Breast epithelium (tissue), 4 donors: ENCODE data around the gene AKR1C2. TPM values are rescaled to one million over a fixed set of nuclear protein-coding genes. Genes with fewer than 3 reads are reported as not detected.
"Not testable (repeated sequence)": the region's sequence is repeated elsewhere in the genome, so short reads cannot be mapped to it uniquely, and the experiment has no call there.

Source experiments
- DNase-seq, 2 donors: peaks; one replicate each; pipeline ENCODE4 v3.0.0-alpha.2; 2019; ENCODE audit warnings: low spot score in 2 of 2
- H3K27ac ChIP-seq, 2 donors: fragments of 200-600 bp; sonication (generic) in 1 of 2; one replicate each; pipeline ENCODE4 v1.5.1; 2016 to 2019; ENCODE audit warnings: mild to moderate bottlenecking in 1 of 2
- H3K27me3 ChIP-seq, 2 donors: fragments of 200-600 bp; sonication (generic) in 1 of 2; one replicate each; pipeline versions ENCODE4 v1.5.1 to v1.6.0; 2017 to 2019; ENCODE audit warnings: control low read depth in 1 of 2, mild to moderate bottlenecking in 1 of 2
- H3K36me3 ChIP-seq: fragments of 200-600 bp; one replicate; pipeline ENCODE4 v1.5.1; 2019
- H3K4me1 ChIP-seq, 2 donors: fragments of 200-600 bp; sonication (generic); one replicate each; pipeline ENCODE4 v1.5.1; 2016 to 2019; ENCODE audit warnings: control low read depth in 1 of 2
- H3K4me3 ChIP-seq, 3 donors: fragments of 200-600 bp; sonication (generic); 1 replicate in 2 of 3; 2 replicates in 1 of 3; pipeline ENCODE4 v1.5.1; 2016 to 2019; ENCODE audit warnings: mild to moderate bottlenecking in 3 of 3, moderate library complexity in 2 of 3
- H3K9me3 ChIP-seq, 2 donors: fragments of 200-600 bp; sonication (generic) in 1 of 2; one replicate each; pipeline ENCODE4 v1.5.1; 2016 to 2019; ENCODE audit warnings: control low read depth in 1 of 2
- POLR2A ChIP-seq: fragments of 450-650 bp; IDR thresholded peaks from one replicate; pipeline ENCODE4 v1.6.1; 2016; ENCODE audit warnings: antibody characterized with exemption, mild to moderate bottlenecking, moderate library complexity
- POLR2AphosphoS5 ChIP-seq, 3 donors: sonication (generic); formaldehyde crosslinking; IDR thresholded peaks; one replicate each; pipeline ENCODE4 v1.6.1; 2017; ENCODE audit warnings: antibody characterized with exemption in 3 of 3
- intact Hi-C: fragments of 100-400 bp; cut with DNase I; formaldehyde crosslinking; loops from one replicate; pipeline ENCODE4 v1.15.1; 2023; ENCODE audit warnings: low total_unique reads
- total RNA-seq, 3 donors: library from RNA; depleted of rRNA; stranded (reverse); fragments of >200 nt; gene quantifications; one replicate each; pipeline ENCODE4 v1.1.0, GENCODE V29; 2016
- TF ChIP-seq, protein P1 (sequence below), 3 donors: fragments of 450-650 bp; IDR thresholded peaks; one replicate each; pipeline ENCODE4 v1.5.1; 2016 to 2017; ENCODE audit warnings: antibody characterized with exemption in 3 of 3, mild to moderate bottlenecking in 3 of 3, moderate library complexity in 3 of 3

AKR1C2 gene
- total RNA-seq: 100 to 1,000 TPM in 1 of 3 donors, 10 to 100 TPM in 2; 25.9 to 259 (median 25.9) TPM

DNA sequence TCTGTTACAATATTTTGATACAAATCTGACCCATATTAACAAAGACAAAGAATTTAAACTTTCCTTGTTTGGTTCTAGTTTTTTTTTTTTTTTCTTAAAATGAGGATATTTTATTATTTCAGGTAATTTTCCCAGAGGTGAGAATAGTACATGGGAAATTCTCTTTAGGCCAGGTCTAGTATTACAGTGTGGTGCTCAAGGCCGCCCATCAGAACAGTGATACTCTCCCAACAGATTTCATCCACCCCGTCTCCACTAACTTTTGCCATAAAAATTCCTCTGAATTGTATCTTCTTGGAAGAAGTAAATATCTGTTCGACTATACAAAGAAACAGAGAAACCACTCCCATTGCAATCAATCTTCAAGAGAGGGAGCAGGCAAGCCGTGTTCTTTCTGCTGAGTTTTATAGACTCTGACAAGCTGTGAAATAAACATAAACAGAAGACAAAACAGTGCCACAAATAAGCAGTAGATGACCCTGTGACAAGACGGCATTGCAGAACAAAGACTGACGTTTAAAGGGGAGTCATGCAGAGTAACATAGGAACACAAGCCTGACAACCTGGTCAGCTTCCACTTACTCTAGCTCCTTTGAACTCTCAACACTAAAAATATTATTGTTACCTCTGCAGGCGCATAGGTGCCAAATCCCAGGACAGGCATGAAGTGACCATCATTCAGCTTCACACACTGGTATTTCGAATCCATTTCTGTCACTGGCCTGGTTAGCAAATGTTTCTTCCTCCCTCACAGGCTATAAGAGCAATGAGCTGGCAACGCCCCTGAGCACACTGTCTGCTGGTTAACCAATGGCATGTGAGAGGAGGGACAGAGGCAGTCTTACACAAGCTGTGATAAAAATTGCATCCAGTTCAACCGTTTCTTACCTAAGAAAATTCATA is at the start of gene AKR1C2:
TSS of gene AKR1C2 (minus strand) at position 731 of the 903 bp plus-strand sequence. CDS start at position 709, 22 bp downstream.
- intact Hi-C loops, DNase-seq, H3K36me3 ChIP-seq, H3K27ac ChIP-seq, H3K4me1 ChIP-seq, H3K27me3 ChIP-seq, H3K9me3 ChIP-seq: not testable (repeated sequence)
- H3K4me3 ChIP-seq: peak within 1 kb of the TSS in 1 of 3 donors; percentile 36

DNA sequence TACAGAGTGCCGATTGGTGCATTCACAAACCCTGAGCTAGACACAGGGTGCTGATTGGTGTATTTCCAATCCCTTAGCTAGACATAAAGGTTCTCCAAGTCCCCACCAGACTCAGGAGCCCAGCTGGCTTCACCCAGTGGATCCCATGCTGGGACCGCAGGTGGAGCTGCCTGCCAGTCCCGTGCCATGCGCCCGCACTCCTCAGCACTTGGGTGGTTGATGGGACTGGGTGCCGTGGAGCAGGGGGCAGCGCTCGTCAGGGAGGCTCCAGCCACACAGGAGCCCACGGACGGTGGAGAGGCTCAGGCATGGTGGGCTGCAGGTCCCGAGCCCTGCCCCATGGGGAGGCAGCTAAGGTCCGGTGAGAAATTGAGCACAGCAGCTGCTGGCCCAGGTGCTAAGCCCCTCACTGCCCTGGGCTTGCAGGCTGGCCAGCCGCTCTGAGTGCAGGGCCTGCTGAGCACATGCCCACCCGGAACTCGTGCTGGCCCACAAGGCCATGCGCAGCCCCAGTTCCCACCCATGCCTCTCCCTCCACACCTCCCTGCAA is 49.4 kb upstream of the AKR1C2 start:
- H3K27me3 ChIP-seq, H3K4me3 ChIP-seq, intact Hi-C loops, H3K9me3 ChIP-seq, DNase-seq, H3K36me3 ChIP-seq, H3K4me1 ChIP-seq: not testable (repeated sequence)
- H3K27ac ChIP-seq: peak overlapping the region in 1 of 2 donors; percentile 48

DNA sequence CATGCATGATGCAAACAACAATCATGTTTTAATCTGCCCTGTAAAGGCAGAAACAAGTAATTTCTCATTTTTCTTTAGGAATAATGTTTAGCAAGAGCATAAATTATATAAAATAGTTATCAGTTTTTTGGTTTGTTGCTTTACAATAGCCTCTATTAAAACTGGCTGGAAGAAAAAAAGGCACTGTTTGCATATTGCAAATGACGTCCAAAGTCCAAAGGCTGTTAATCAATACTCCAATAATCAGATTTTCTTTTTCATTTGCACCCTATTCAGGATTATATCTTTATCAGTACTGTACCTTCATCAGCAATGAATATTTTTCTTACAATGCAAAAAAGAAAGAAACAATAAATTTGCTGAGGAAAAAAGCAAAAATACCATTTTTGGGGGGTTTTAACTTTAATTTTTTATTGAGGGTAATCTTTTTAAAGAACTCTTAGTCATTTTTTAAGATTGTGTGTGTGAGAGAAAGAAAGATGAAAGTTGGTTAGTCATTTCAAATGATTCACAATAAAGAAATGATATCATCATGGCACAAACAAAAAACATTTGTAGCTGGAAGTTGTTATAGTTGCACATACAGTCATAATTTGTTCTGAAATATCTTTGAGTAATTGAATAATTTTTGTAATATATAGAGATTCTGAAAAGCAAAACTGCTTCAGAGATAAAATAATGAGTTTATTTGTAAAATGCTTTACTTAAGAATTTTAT is 44.4 kb upstream of the AKR1C2 start:
- DNase-seq: no peak
- no peaks in the 10 kb centered on the region for H3K4me1 ChIP-seq
- TF ChIP-seq POLR2AphosphoS5 (IDR thresholded peaks at IDR 0.05): no peak
- TF ChIP-seq, protein P1, sequence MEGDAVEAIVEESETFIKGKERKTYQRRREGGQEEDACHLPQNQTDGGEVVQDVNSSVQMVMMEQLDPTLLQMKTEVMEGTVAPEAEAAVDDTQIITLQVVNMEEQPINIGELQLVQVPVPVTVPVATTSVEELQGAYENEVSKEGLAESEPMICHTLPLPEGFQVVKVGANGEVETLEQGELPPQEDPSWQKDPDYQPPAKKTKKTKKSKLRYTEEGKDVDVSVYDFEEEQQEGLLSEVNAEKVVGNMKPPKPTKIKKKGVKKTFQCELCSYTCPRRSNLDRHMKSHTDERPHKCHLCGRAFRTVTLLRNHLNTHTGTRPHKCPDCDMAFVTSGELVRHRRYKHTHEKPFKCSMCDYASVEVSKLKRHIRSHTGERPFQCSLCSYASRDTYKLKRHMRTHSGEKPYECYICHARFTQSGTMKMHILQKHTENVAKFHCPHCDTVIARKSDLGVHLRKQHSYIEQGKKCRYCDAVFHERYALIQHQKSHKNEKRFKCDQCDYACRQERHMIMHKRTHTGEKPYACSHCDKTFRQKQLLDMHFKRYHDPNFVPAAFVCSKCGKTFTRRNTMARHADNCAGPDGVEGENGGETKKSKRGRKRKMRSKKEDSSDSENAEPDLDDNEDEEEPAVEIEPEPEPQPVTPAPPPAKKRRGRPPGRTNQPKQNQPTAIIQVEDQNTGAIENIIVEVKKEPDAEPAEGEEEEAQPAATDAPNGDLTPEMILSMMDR (IDR thresholded peaks at IDR 0.05): no peak
- TF ChIP-seq POLR2A: no peak
- intact Hi-C loops: no loop called here
- H3K27me3 ChIP-seq: no peaks in the 10 kb centered on the region
- no peak overlapping the region for H3K4me3 ChIP-seq
- H3K36me3 ChIP-seq: no peaks in the 10 kb centered on the region
- no peaks in the 10 kb centered on the region for H3K9me3 ChIP-seq
- no peak overlapping the region for H3K27ac ChIP-seq

DNA sequence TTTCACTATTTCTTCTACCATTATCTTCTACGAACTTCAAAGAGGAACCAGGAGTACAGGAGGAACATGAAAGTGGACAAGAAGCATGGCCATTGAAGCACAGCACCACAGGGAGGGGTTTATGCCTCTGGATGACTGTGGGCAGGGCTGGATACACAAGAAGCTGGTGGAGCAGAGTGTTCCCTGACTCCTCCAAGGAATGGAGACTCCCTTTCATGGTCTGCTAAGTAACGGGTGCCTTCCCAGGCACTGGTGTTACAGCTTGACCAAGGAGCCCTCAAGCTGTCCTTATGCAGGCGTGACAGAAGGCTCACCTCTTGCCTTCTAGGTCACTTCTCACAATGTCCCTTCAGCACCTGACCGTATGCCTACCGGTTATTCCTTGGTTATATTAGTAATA is 43.4 kb upstream of the AKR1C2 start:
- H3K27ac ChIP-seq, H3K9me3 ChIP-seq, H3K27me3 ChIP-seq, intact Hi-C loops, H3K4me3 ChIP-seq, H3K36me3 ChIP-seq, DNase-seq, H3K4me1 ChIP-seq: not testable (repeated sequence)

DNA sequence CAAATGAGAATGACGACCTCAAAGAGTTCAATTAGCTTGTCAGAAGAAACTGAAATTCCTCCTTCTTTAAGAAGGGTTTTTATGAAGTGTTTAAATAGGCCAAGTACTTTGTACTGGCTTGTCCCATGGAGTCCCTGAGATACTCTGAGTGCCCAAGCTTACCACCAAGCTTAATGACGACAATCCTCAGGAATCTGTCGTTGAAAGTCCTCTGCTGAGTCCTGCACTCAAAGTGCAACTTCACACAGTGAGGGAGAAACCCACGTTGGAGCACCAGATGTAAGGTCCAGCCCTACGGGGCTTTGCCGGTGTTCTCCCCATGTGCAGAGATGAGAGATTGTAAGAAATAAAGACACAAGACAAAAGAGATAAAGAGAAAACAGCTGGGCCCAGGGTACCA is 42.8 kb upstream of the AKR1C2 start:
- H3K27ac ChIP-seq: no peak overlapping the region
- H3K27me3 ChIP-seq: no peaks in the 10 kb centered on the region
- intact Hi-C loops: no loop called here
- no peak overlapping the region for H3K4me3 ChIP-seq
- H3K4me1 ChIP-seq: no peaks in the 10 kb centered on the region
- no peaks in the 10 kb centered on the region for H3K9me3 ChIP-seq
- H3K36me3 ChIP-seq: no peaks in the 10 kb centered on the region
- TF ChIP-seq POLR2A (no peak), POLR2AphosphoS5 (IDR thresholded peaks at IDR 0.05) (no peak)
- TF ChIP-seq, protein P1 (IDR thresholded peaks at IDR 0.05): no peak
- no peak for DNase-seq

DNA sequence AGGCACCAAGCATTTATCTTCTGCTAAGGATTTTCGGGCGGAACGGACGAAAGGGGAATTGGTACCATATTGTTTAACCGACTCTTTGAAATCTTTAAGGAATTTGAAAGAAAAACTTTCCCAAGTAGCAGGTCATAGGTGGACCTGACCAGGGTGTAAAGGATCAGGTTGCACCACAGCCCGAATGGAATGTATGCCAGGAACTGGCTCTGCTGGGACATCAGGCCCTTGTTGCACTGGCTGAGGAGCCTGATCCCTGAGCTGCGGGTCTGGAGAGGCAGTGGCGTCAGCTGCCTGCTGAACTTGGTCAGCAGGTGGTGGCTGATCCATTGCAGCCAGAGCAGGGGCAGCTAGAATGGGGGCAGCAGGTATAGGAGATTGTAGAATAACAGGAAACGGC is 41.4 kb upstream of the AKR1C2 start:
- no peak overlapping the region for H3K27ac ChIP-seq
- intact Hi-C loops: no loop called here
- no peaks in the 10 kb centered on the region for H3K27me3 ChIP-seq
- no peak for DNase-seq
- H3K4me3 ChIP-seq: no peak overlapping the region
- H3K36me3 ChIP-seq: no peaks in the 10 kb centered on the region
- no peaks in the 10 kb centered on the region for H3K4me1 ChIP-seq
- TF ChIP-seq POLR2A: no peak
- no peak for TF ChIP-seq POLR2AphosphoS5 (IDR thresholded peaks at IDR 0.05)
- TF ChIP-seq, protein P1 (IDR thresholded peaks at IDR 0.05): no peak
- H3K9me3 ChIP-seq: no peaks in the 10 kb centered on the region
